GM12891 (cell line): Measurements from ENCODE around the gene KRT24.

Experiments
- POLR2A ChIP-seq: IDR thresholded peaks from 2 replicates; pipeline ENCODE4 v1.6.1; 2011; ENCODE audit warnings: low read depth, low read length, control low read depth
- POLR2AphosphoS5 ChIP-seq: IDR thresholded peaks from 2 replicates; pipeline ENCODE4 v1.6.1; 2011; ENCODE audit warnings: low read depth, low read length, control low read depth
- TAF1 ChIP-seq: IDR thresholded peaks from 2 replicates; pipeline ENCODE4 v1.6.1; 2011; ENCODE audit warnings: low read depth, low read length, control low read depth

DNA sequence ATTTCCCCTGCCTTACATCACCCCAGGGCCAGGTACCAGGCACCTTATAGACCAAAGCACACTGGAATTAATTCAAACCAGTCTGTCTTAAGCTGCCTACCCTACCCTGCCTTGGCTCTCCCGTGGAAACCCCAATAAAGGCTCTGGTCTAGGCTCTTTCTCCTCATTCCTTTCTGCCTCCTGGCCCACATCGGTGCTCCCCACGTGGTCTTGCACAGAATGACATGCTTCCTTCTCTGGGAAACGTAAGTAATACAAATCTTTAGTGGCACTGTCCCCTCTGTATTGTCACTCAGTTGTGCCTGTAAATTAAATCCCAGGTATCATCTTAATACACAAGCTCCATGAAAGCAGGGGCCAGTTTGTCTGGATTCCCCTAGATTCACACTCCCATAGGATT lies 35.0 kb upstream of the KRT24 start:
- no peak for TF ChIP-seq POLR2AphosphoS5
- no peak for TF ChIP-seq POLR2A
- TF ChIP-seq TAF1: no peak
